ENCODE data around the gene PPP2R5D. TPM values are rescaled to one million over a fixed set of nuclear protein-coding genes. Genes with fewer than 3 reads are reported as not detected.
A peak's percentile ranks its signal among the peaks of the same experiment; 100 is the strongest.

Gene PPP2R5D
- total RNA-seq, 1 experiment from 2014 or later: 53.5 TPM

GRCh38 chr6:42979523-42980177, 4.7 kb upstream of the PPP2R5D start:
- H3K79me2 ChIP-seq (ENCODE audit: insufficient read depth, low read length): no peaks in the 10 kb centered on the region
- Mint-ChIP-seq H3K9me3 (no peaks in the 10 kb centered on the region), H3K27ac (peak overlapping the region; percentile 84 to 95 (median 85)), H3K4me1 (peaks cover 16 to 22% of the 10 kb centered on the region in 2 experiments), H3K27me3 (ENCODE audit: low read depth) (no peaks in the 10 kb centered on the region), H3K4me3 (peak overlapping the region; percentile 65 to 86), H3K36me3 (ENCODE audit: insufficient read depth in 1 of 3, low read depth in 3 of 3) (peaks cover 2 to 4% (median 4%) of the 10 kb centered on the region in 3 experiments; a peak in 2 of 7 replicates)
- no CpG with 5 or more reads among the region's 9 CpGs for WGBS (ENCODE audit: extremely low coverage, insufficient read length, low lambda C conversion rate)
- no peaks in the 10 kb centered on the region; the same call in 1 of the 2 replicates for H3K4me1 ChIP-seq (ENCODE audit: insufficient read depth, low read length)
- no peak overlapping the region for H2BK15ac ChIP-seq (ENCODE audit: low read depth, low read length)
- no peak overlapping the region for H3K27ac ChIP-seq (ENCODE audit: insufficient read length, low read depth, low read length)
- no peak overlapping the region for H2AFZ ChIP-seq (ENCODE audit: low read length)
- H3K56ac ChIP-seq (ENCODE audit: insufficient read length, low read depth, low read length): no peak overlapping the region
- no peak for TF ChIP-seq CTCF (conservative IDR thresholded peaks at IDR 0.05)
- H3K79me1 ChIP-seq (ENCODE audit: insufficient read depth, low read depth, low read length, poor library complexity, severe bottlenecking): no peaks in the 10 kb centered on the region
- peak overlapping the region; percentile 66; the same call in 1 of the 2 replicates for H3K14ac ChIP-seq (ENCODE audit: insufficient read depth, low read length)
- H3K23me2 ChIP-seq (ENCODE audit: insufficient read length, low read depth, low read length, poor library complexity, severe bottlenecking): peaks cover 15% of the 10 kb centered on the region
- H4K91ac ChIP-seq (ENCODE audit: insufficient read length, low read depth, low read length): no peak overlapping the region
- no peak overlapping the region for H4K8ac ChIP-seq (replicated peaks; ENCODE audit: insufficient read length, low read depth, low read length)
- H2BK12ac ChIP-seq (ENCODE audit: insufficient read length, low read depth, low read length): no peak overlapping the region
- no peak overlapping the region for H2AK5ac ChIP-seq (ENCODE audit: insufficient read length, low read length)
- no peak overlapping the region for H2BK20ac ChIP-seq (ENCODE audit: low read depth, low read length, poor library complexity, severe bottlenecking)
- no peak overlapping the region for H3K23ac ChIP-seq (ENCODE audit: insufficient read length, low read depth, low read length)
- H3K4ac ChIP-seq (ENCODE audit: low read depth, low read length): no peak overlapping the region
- H4K20me1 ChIP-seq (ENCODE audit: control insufficient read depth, insufficient read depth, insufficient read length): no peaks in the 10 kb centered on the region
- DNase-seq: no peak
- H3K18ac ChIP-seq (ENCODE audit: insufficient read length, low read depth, low read length): no peak overlapping the region
- H3K27me3 ChIP-seq (ENCODE audit: insufficient read depth, low read length): no peaks in the 10 kb centered on the region
- H3T11ph ChIP-seq (ENCODE audit: low read length): no peak overlapping the region
- H3K9ac ChIP-seq (ENCODE audit: extremely low read depth, insufficient read length, low read length): peak overlapping the region; percentile 69
- no peak overlapping the region for H2BK120ac ChIP-seq (ENCODE audit: low read depth, low read length, poor library complexity, severe bottlenecking)
- no peak overlapping the region for H4K5ac ChIP-seq (ENCODE audit: insufficient read length, low read depth, low read length)
- H3K4me2 ChIP-seq (ENCODE audit: insufficient read depth, insufficient read length, low read length): peak overlapping the region; percentile 75
- no peak overlapping the region for H2BK5ac ChIP-seq (ENCODE audit: insufficient read length, low read length)
- no peaks in the 10 kb centered on the region for H3K9me3 ChIP-seq (ENCODE audit: control insufficient read depth, low read depth, low read length)

Data from H9 (cell line).